HG03565 (cell line): Measurements from ENCODE around the gene GTSE1.

Source experiments
- ATAC-seq: cut with Tn5 transposase; IDR thresholded peaks from one replicate; pipeline ENCODE4 v1.9.1; 2021; ENCODE audit warnings: mild to moderate bottlenecking, moderate library complexity; ENCODE audit not compliant: unreplicated experiment

GTSE1 gene

DNA sequence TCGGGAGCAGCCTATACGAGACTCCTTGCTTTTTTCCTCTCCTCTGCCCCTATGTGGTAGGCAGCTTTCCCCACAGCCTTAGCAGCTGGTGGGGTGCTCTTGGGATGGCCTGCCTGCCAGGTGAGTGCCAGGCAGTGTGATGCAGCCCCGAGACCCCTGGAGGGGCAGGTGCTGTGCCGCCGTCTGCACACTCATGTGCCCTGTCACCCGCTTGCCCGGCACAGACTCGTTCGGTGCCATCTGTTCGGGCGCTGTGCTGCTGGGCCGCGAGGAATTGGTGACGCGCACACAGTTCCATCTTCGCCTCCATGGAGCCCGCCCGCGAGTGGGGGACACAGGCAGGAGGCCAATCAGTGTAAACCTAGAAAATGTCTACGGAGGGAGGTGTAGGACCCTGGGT lies 54.0 kb downstream of the GTSE1 start:
- no peak for ATAC-seq

DNA sequence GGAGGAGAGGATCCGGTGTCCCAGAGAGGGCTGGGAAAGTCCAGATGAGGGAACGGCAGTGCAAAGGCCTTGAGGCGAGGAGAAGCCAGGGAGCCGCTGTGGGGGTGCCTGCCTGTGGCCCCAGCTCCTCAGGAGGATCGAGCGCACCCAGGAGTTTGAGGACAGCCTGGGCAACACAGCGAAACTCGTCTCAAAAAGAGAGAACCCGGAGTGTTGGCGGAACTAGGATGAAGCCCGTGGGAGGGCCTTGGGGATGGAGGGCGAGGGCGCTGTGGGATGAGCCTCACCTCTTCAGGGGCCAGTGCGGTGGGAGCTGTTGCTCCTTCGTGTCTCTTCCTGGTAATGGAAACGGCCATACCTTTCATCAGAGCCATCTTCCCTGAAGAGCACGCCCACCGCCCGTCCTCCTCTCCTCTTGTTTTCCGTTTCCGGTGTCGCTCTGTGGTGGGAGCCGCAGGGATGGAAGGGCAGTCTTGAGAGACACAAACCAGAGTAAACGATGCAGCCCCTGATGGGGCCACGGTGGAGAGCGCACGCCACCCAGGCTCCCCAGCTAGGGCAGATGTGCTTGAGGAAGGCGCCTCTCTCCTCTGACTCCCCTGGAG lies 54.6 kb downstream of the GTSE1 start:
- ATAC-seq, result no peak

DNA sequence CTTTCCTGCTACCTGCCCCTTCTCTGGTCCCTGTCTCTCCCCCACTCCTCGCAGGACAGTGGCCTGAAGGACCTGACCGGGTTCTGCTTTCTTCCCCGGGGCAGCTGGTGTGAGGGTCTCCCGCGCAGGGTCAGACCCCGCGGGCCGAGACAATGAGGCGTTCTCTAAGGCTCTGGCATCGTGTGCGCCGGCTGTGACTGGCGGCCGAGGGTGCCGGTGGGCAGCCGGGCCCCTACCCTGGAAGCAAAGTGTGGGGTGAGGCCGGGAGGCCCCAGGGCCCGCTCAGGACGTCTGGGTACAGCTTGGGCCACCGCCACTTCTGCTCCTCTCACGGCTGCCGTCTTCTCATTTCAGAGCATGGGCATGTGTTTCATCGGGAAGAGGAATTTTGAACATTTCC lies 55.1 kb downstream of the GTSE1 start:
- ATAC-seq, result no peak

DNA sequence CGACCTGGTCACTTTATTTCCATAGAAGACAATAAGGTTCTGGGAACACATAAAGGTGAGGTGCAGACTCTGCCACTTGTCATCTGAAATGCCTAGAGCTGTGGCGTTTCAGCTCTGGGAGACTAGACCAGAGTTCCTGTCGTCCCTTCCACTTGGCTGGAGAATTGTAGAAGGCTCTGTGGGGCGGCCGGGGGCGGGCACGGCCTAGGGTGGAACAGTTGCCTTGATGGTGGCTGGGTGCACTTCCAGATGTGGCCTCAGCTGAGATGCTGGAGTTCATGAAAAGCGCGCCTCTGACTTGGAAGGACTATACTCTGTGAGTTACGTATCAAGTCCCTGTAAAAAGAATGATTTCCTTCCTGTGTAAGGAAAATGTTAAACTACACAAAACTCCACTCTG lies 55.6 kb downstream of the GTSE1 start:
- no peak for ATAC-seq

DNA sequence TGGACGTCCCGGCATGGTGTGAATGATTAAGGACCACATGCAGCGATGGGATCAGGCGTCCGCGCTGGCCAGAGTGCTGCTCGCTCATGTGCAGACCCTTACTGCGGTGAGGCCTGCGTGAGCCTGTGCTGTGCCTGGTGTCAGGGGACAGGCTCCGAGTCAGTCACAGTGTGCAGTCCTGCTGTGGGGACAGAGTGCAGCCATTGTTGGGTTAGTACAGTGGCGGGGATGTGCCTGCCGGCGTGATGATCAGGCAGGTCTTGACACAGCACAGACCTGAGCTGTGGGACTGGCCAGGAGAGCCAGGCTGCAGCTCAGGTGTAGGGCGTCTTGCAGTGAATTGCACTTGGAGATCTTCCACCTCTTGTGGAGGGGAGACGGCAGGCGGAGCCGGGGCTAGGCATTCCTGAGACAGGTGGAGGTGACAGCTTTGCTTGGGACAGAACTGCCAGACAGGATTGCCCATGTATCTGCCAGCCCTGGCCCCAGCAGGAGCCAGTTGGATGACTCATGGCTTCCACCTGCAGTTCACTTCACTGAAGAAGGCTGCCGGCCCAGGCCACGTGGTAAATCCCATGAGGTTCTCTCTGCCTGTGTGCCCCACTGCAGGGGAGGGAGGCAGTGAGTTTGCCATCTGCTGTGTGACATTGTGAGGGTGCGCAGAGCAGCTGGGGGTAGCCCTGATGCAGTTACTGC lies 56.2 kb downstream of the GTSE1 start:
- ATAC-seq, result no peak

DNA sequence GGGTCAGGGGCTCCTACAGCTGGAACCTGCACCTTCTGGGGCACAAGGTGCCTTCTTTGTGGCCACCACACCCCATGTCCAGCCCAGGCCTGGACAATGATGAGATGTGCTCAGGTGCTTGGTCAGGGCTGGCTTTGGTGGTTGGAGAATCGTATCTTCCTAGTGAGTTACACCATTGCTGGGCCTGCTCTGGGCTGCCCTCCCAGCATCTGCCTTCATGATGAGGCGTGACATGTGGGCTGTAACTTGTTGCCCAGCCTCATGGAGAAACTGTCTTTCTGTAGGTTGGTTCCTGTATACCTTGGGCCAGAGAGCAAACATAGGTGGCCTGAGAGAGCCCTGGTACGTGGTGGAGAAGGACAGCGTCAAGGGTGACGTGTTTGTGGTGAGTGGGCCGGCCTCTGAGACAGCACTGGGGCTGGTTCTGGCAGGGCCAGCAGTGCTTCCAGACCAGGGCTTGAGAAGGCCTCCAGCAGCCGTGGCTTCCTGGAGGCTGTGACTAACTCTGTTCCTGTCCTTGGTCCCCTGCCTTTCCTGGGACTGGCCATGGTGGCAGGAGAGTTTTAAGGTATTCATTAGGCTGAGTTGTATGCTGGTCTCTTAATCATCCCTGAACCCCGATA lies 56.9 kb downstream of the GTSE1 start:
- no peak for ATAC-seq

DNA sequence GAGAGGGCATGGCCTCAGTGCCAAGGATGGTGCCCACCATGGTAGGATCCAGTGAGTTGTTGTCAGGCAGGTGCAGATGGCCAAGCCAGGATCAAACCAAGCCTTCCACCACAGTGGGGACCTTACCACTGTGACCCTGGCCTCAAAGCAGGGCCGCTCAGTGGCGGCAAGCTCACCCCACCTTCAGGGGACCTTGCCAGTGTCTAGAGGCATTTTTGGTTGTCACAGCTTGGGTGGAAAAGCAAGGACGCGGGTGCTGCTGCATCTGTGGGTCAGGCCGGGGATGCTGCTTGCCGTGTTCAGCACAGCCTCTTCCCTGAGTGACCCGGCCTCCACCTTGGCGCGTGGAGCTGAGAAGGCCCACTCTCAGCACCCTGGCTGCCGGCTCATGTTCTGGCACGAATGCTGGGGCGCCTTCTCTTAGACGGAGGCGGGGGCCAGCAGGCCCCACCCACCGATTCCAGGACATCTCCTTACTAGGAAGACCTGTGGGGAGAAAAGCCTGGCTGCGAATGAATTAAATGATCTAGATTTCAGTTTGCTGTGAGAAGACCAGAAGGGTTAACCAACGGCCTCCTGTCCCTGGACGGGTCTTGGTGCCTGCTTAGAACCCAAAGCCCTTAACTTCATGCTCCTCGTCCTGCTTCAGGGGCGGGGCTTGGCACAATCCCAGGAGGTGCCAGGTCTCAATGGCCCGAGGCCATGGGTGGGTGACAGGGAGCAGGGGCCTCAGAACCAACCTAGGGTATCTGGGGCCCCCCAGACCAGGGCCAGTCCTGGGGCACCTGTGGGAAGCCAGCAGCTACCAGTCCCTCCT lies 57.7 kb downstream of the GTSE1 start:
- ATAC-seq, result no peak

DNA sequence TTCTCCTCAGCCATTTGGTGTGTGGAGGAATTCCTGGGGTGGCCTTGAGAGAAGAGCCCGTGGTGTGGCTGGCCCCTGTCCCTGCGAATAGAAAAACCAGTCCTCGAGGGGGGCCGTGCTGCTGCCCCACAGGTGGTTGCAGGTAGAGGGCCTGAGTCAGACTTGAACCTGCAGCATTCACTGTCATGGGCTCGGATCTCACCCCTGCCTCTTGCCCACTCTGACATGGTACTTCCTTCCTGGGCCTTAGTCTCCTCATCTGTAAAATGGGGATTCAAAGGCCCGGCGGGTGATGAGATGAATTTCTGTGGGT lies 58.3 kb downstream of the GTSE1 start:
- no peak for ATAC-seq

DNA sequence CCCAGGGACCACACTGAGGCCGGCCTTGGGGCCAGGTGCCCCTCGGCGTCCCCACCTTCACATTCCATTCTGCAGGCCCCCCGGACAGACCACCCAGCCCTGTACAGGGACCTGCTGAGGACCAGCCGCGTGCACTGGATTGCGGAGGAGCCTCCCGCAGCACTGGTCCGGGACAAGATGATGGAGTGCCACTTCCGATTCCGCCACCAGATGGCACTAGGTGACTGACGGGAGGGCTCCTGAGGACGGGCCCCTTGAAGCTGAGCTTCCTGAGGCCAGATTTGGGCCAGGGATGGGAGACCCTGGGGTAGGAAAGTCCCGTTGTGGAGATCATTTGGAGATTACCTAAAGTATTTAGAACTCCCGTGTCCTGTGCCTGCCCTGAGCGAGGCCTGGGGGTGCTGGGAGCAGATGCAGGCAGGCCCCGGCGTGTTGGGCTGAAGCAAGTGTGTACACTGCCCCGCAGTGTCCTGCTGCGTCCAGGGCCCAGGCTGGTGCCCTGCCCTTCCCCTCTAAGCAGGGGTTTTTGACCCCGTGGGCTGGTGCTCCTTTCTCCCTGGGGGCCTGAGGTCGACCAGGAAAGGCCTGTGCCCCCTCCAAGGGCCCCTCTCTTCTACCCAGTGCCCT lies 58.8 kb downstream of the GTSE1 start:
- ATAC-seq, result no peak

DNA sequence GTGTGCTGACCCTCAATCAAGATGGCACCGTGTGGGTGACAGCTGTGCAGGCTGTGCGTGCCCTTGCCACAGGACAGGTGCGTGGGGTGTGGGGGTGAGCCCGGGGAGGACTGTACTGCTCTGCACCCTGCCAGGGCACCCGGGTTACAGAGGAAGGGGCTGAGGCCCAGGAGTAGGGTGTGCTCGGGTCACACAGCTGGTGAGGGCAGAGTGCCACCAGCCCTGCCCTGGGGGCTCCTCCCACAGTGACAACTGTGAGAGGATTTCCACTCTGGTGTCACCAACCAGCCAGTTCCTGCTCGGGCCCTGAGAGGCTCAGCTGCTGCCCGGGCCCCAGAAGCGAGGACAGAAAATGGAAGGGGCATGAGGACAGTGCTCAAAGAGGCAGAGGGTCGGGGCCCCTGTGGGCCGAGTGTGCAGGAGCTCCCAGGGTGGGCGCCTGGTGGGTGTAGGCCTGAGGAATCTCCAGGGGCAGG lies 59.4 kb downstream of the GTSE1 start:
- no peak for ATAC-seq

DNA sequence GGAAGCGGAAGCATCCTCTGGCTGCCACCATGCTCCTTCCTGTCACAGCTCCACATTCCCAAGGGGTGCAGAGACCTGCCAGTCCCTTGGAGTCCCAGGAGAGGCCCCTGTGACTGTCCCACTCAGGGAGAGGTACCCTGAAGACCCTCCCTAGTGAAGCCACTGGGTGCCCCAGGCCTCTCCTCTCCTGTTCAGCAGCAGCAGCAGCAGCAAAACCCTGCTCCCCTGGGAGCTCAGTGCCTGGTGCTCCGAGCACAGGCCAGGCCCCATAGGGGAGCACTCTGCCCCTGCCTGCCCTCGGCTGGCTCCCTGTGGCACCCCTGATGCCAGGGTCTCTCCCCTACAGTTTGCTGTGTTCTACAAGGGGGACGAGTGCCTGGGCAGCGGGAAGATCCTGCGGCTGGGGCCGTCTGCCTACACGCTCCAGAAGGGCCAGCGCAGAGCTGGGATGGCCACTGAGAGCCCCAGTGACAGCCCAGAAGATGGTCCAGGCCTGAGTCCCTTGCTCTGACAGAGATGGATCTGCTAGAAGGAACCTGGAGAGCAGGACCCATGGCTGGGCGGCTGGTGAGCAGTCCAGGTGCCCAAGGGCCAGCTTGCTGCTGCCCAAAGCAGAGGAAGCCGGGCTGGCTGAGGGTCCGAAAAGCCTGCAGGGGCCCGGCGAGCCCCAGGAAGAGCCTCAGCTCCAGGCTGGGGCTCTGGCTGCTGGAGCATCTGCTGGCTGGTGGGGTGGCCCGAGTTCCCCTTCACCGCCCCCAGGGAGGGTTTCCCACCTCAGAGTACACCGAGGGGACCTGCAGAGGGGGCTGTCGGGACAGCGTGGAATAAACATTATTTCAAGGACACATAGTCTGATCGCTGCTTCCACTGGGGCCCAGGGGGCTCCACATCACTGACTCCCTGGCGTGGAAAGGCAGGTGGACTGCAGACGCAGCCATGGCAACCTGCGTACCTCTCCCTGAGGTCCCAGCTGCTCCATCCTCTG lies 60.1 kb downstream of the GTSE1 start:
- ATAC-seq, result no peak

DNA sequence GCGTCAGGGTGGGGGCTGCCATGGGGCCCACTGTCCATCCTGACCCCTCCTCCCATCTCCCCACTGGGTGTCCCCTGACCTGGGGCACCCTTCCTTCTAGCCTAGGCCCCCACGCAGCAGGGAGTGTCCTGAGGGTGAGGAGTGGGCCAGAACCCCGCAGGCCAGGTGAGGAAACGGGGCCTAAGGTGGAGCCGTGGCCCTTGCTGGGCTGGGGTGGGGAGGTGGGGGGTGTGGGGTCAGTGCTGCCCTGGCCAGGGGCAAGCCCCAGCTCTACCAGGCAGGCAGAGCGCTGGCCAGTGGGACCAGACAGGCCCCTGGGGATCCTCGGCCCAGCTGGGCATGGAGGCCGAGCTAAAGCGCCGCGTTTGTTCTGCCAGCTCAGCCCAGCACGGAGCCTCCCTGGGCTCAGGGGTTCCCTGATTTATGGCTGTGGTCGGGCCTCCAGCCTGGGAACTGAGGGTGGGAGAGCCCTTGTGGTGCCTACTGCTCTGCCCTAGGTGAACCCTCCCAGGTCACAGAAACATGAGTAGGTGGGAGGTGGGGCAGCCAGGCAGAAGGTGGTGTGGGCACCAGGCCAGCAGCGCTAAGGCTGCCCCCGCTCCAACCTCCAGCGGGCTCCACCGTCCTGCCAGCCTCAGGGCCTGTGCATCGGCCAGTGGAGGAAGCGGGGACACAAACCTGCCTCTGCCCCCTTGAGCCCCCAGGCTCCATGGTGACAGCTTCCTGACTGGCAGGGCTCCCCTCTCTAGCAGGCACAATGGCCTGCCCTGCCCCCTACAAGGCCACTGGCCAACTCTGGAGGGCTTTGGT lies 61.2 kb downstream of the GTSE1 start:
- ATAC-seq, result no peak

DNA sequence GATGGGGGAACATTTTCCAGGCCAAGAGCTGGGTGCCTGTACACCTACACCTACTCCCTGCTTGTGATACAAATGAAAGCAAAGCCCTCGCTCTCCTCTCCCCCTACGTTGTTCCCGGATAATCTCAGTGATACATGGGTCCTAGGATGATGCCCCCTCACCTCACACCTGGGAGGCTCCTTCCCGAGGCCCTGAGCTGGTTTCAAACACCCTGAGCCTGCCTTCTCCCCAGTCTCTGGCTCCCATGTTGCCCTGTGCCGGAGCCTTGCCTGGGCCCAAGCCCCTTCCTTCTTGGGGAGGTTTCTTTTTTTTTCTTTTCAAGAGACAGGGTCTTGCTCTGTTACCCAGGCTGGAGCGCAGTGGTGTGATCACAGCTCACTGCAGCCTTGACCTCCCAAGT lies 62.1 kb downstream of the GTSE1 start:
- ATAC-seq, result no peak

DNA sequence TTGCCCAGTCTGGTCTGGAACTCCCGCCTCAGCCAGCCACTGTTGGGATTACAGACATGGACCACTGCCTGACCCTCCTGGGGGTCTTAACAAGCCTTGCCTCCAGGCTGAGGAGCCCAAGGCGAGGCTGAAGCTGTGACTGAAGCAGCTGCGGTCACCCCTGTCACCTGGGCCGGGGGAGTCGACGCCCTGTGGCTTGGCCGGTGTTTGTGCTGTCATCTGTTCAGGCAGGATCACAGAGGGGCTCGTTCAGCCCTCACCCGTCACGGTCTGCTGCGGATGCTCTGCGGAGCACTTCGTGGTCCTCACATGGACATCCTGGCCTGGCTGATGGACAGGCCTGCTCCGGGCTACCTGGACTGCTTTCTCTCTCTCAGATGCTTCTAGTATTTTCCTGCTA lies 62.7 kb downstream of the GTSE1 start:
- no peak for ATAC-seq

DNA sequence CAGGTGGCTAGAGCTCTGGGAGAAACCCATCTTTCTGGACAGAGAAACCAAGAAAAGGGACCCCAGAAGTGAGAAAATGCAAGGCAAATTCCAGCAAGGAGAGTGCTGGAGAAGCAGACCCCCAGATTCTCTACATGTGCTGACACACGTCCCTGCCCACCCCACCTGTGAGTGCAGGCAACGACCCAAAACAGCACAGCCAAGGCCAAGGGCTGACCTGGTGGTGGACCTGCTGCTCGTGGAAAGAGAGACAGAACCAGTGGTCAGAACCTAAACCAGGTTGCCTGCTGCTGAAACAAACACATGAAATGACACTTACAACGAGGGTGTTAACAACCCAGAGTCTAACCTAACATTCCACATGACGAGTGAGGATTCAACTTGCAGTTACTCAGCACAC lies 63.4 kb downstream of the GTSE1 start:
- no peak for ATAC-seq

DNA sequence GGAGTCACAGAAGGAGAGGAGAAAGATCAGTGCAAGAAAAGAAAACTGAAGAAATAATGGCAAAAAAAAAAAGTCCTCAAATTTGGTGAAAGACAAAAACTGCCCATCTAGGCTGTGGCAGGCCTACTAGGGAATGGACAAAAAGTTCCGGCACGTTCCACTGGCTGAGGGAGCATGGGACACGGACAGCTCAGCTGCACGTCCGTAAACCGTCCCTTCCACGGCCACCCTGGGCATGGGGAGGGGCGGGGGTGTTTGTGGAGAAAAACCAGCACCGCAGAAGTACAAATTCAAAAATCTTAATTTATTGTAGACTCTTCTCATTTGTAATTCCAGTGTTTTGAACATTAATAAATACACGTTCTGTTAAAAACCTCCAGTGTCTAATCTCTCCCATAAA lies 64.2 kb downstream of the GTSE1 start:
- no peak for ATAC-seq

DNA sequence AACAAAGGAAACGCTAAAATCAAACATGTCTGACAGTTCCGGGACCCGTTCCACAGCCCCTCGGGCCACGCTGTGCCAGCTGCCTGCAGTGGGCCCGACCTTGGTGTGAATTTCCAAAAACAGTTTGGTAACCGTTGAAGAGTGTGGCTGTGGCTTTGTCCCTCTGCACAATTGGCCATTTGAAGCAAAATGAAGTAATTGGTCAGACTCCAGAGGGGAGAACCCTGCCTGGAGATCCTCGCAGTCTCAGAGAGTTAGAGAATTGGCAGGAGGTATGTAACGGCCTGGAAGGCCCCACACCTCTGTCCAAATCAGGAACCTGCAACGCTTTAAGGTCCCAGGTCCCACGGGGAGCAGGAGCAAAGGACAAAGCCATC lies 65.1 kb downstream of the GTSE1 start:
- no peak for ATAC-seq

DNA sequence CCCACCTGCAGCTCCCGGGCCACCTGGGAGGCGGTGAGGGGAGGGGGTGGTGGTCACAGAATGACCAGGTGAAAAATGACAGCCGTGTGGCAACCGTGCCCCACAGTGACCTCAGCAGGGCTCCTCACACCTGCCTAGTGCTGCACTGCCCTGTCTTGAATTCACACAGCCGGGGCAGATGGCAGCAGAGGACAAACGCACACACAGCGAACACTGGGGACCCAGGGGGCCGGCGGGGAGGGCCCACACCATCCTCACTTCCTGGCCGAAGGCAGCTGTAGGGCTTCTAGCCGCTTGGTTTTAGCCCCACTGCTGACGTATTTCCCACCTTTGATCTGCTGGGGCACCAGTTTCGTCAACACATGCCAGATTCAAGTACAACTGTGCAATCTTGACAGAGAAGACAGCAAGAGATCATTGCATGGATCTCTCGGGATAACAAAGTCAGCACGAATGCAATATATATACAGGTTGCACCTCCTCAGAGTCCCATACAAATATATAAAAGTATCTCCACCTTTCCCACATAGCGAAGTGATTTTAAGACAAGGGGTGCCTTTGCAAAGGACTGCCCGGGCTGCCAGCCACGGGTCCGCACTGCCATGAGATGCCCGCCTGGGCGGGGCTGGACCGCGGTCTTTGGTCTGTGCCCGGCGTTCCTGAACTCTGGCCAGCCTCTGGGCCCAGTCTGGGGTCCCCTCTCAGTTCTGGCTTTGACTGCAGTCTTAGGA lies 65.7 kb downstream of the GTSE1 start:
- no peak for ATAC-seq
